GM21529 (cell line): ENCODE data around the gene ATRNL1.
A peak's percentile ranks its signal among the peaks of the same experiment; 100 is the strongest.

Experiments
- ATAC-seq: cut with Tn5 transposase; IDR thresholded peaks from one replicate; pipeline ENCODE4 v1.9.1; 2021; ENCODE audit not compliant: unreplicated experiment

Gene ATRNL1

GRCh38 chr10:115879372-115880089 lies 786.4 kb downstream of the ATRNL1 start:
- ATAC-seq: peak; percentile 84

DNA sequence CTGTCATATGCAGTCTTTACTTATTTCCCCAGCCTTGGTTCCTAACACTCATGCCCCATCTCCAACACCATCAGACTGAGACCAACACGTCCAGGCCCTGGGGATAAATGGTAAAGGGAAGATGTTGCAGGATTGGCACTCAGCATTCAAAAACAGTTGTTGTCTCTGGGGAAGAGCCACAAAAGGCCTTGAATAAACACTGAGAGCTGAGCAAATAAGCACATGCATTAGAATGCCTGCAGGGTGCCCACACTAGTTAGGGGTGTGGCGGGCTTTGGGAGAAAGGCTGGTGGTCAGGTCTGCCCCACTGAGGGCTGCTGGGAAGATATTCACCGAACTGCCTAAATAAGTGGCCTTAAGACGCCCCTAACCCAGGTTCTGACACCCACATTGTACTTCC lies 788.9 kb downstream of the ATRNL1 start:
- no peak for ATAC-seq

DNA sequence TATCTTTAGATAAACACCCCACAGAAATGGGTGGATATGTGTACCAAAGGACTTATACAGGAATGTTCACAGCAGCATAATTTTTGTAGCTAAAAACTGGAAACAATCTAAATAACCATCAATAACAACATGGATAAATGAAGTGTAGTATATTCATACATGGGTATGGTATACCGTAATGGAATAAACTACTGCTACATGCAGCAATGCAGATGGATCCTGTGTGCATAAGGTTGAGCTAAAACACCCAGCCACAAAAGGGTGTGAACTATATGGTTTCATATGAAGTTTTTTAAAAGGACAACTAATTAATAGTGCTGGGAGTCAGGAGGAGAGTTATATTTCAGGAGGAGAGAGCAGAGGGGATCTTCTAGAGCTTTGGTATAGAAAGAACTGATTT lies 790.2 kb downstream of the ATRNL1 start:
- no peak for ATAC-seq

GRCh38 chr10:115884331-115884730 lies 791.2 kb downstream of the ATRNL1 start:
- no peak for ATAC-seq

DNA sequence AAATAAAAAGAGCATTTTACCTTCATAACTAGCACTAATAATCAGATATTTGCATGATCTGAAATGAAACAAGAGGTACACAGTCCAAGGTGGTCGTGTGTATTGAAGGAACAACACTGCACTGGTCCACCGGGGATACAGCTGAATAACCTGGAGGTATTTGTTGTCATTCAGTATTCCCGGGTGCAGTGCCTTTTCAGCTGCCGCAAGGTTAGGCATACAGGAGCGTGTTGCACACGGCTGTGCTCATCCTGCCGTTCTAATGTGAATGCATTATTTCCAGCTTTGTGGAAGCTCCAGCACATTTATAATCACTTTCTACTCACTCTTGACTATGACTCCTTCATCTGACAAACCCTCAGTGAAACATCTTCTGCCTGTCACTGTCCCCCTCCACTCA lies 802.0 kb downstream of the ATRNL1 start:
- ATAC-seq: no peak

DNA sequence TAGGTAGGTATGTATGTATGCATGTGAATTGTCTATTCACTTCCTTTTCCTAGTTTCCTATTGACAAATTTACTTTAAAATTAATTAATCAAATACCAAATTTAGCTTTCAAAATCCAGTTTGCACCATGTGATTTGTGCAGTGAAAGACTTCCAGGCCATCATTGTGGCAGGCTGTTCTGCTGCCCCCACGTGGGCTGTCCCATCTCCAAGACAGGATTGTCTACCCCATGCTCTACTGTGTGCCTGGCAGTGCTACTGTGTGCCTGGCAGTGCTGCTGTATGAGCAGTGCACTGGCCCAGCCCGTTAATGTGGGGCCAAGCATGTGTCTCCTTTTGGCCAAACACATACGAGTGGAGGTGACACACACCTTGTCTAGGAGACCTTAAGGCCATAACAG lies 805.1 kb downstream of the ATRNL1 start:
- ATAC-seq: no peak

DNA sequence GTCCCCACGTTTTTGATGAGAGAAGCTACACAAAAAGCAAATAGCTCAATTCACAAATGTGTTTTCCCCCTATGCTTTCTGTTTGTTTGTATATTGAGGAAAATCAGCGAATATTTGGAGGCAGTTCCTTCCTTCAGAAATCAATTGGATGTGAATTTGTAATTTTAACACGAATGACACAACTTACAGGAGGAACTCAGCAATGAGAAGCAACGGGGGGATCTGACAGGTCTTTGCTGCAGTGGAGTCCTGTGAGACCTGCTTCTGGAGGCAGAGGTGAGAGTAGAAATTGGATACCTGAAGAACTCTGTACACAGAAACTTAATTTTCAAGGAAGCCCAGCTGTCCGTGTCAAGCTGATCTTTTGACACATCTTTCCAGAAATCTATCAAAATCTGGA lies 809.4 kb downstream of the ATRNL1 start:
- ATAC-seq: no peak

DNA sequence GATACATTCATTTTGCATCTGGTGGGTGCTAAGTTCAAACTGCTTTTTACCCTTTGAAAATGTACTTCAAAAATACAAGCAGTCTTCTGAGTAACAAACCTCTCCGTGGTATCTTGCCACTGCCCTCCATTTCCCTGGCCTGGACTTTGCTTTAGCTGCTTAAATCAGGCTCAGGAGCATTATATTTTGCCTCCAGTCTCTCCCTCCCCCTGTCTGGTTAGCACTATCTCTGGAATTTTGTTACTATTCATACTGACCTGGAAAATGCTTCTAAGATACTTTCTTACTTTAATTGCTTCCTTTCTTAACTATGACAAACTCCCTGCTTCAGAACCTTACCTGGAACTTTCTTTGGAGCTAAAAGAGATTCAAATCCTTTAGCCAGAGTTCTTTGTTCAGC lies 810.0 kb downstream of the ATRNL1 start:
- no peak for ATAC-seq

- no peak for ATAC-seq
These were observed 810.7 kb downstream of the ATRNL1 start for GRCh38 chr10:115903845-115904244.

DNA sequence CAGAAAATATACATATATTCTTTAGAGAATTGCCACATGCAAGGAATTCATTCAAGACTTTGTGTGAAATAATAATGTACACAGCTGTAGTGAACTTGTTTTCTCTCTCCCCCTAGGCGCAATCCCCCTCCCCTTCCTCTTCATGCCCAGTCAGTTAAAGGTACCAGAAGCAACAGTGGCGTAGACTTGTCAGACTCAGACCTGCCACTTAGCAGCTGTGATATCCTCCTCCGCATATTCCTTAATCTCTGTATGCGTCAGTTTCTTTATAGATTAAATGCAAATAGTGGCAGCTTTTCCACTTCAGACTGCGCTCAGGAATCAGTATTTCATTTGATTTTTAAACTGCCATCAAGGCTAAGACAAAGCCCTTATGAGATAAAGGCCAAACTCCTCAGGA lies 815.9 kb downstream of the ATRNL1 start:
- ATAC-seq: no peak

DNA sequence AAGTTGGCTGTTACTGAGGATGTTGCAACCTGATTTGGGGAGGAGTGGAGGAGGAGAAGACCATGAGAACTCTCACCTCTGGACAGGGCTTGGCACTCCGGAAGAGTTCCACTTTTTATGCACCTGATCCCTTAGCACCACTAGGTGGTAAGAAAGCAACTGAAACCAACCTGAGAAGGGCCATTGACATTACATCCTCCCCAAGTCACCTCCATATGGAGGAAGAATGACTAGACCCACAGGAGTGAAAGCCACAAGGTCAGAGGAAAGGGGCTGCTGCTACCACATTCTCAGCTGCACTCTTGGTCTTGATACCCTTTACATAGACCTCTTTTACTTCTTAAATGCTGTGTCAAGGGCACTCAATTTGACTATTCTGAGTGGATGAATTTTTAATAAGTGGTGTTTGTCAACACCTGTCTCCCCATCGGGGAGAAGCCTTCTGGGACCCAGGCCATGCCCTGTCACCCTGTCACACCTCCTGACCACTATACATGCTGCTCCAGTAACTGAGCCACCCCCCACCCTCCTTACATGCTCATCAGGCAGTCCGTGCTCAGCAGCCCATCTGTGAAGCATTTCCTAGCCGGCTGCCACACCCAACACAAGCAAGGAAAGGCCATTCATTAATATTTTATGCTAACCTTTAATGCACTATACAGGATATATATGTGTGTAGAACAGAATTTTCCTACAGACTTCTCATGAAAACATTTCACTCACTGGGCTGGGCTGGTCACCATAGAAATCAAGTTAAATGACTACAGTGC lies 817.0 kb downstream of the ATRNL1 start:
- ATAC-seq: no peak

- no peak for ATAC-seq
These were observed 821.3 kb downstream of the ATRNL1 start for GRCh38 chr10:115914475-115914874.

DNA sequence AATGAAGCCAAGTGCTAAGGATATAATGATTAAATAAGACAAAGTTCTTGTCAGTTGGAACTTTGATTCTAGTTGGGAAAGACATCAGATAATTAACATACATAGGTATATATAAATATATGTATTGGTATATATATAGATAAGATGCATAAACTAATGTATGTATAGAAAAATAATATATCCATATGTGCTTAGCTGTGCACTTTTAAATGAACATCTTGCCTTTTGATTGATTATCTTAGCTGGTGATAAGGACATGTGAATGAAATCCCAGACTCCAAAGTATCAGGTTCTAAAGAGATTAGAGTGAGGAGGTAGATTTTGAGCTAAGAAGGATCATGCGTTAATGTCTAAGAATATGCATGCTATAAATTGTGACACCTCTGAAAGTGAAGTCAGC lies 822.3 kb downstream of the ATRNL1 start:
- no peak for ATAC-seq

GRCh38 chr10:115918812-115919211 lies 825.6 kb downstream of the ATRNL1 start:
- ATAC-seq: no peak

DNA sequence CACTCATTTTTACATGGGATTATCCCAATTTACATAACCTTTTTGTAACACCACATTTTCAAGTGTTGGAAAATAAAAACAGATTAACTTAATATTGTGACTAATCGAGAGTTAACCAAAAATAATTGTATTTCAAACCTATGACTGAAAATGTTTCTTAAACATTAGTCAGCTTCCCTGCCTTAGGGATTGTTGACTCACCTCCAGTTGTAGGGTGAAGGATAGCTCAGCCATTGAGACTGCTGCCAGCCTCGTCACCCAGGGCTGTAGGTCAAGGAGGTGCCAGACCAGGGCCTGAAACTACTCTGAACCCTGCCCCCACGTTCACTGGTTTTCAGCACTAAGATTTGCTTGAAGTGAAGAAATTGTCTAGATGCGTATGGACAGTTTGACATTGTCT lies 828.6 kb downstream of the ATRNL1 start:
- ATAC-seq: no peak

DNA sequence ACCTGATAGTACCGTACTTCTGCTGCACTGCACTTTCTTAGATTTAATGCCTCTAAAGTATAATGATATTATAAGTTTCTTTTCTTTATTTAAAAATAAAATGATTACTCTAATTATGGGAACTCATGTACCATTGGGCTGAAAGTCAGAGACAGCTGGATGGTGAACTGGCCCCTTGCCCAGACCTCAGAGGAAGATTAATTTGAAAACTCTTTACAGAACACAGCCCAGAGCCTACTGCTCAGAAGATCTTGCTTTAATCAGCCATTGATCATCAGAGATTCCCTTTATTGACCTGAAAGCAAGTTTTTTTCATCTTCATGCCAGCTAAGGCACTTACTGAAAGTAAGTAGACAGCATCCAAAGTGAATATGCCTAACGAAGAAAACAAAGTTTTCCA lies 838.1 kb downstream of the ATRNL1 start:
- ATAC-seq: no peak

- no peak for ATAC-seq
These were observed 838.9 kb downstream of the ATRNL1 start for GRCh38 chr10:115932099-115932498.

- no peak for ATAC-seq
These were observed 839.9 kb downstream of the ATRNL1 start for GRCh38 chr10:115933098-115933497.

DNA sequence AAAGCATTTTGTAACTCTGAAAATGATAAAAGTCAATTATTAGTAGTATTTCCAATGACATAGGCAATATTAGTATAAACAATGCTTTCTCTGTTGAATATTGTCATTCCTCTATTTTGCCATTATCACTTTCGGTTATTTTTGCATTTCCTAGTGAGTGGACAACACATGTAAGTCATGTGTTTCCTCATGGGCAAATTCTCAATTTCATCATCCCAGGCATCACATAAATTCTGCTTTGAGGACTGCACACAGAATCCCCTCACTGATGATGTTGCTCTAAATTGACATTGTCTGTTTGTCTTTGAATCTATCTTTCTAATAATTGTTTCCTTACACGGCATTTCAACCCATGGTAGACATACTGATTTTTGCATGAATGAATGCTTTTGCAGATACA lies 842.6 kb downstream of the ATRNL1 start:
- ATAC-seq: no peak

- no peak for ATAC-seq
These were observed 844.0 kb downstream of the ATRNL1 start for GRCh38 chr10:115936926-115937767.

GRCh38 chr10:115937768-115938056 lies 844.5 kb downstream of the ATRNL1 start:
- no peak for ATAC-seq
